NCI-H1417 (cell line): Measurements from ENCODE around the gene GJA9.
"Not testable (repeated sequence)": the region's sequence is repeated elsewhere in the genome, so short reads cannot be mapped to it uniquely, and the experiment has no call there.

Source experiments
- DNase-seq, 3 experiments: peaks; one replicate each; lab custom pipeline; 2025; lab: John Stamatoyannopoulos, UW

GJA9 gene

DNA sequence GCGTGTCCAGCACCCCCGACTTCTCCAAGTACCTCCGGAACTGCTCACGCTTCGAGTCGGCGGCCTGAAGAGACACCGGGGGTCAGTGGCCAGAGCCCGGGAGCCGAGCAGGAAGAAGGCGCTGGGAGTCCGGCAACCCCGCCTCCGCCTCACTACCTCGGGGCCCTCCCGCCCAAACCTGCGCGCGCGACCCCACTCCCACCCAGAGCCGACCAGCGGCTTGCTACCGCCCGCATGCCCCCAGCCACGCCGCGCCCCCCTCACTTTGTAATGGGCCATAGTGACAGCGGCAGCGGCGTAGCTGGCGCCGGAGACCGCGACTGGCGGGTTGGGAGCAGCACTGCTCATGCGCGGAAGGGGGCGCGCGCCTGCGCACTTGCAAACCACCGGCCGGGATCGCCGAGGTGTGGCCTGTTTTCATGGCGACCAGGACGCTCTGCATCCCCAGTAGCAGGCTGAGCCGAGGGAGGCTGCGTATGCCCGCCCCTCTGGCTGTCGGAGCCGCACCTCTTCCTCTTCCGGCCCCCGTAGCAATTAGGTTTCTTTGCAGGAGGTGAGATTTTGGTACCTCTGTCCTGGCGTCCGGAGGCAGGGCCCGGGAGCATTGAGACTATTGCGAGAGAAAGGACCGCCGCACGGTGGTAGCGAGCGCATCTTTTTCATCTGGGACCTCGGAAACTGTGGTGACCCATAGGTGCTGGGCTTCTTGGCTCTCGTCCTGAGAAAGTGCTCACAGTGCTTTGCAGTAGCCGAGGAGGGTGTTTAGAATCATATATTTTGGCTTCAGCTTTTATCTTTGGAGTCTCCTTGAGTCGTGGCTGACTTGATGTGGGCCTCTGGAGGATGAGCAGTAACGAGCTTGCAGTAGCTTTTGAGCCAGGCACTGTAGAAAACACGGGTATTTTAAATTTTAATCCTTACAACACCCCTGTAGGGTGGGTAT, 8.1 kb downstream of the GJA9 start, which contains the start of gene MYCBP:
Gene MYCBP, minus strand, starts transcription at position 322 of the 943 bp plus-strand sequence. Its CDS starts 43 bp downstream, at position 279.
- DNase-seq, result peak; percentile 90 to 96 (median 91)

DNA sequence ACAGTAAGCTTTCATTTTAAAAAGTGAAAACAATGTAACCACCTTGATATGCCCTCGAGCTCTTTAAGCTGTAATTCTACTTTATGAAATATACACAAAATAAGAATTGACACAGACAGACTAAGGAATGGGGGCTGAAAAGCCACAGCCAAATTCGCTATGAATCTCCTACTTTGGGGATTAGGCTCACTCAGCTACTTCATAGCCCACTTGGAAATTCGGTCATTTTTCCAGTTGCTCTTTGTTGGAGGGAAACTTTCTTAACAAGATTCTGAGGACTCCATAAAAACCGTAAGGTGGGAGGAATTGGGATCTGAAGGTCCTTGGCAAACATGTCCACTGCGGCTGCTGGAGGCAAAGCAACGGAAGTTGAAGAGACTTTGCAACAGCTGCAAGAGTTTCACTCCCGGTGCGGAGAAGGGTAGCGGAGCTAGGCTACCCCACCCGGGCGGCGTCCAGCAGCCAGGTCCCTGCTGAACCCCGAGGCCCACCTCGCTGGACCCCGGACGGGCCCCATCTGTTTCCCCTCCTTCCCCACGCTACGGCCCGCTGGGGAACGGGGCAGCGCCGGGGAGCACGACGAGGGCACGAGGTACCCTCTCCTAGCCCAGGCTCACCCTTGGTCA, 8.9 kb downstream of the GJA9 start:
- DNase-seq, result no peak

DNA sequence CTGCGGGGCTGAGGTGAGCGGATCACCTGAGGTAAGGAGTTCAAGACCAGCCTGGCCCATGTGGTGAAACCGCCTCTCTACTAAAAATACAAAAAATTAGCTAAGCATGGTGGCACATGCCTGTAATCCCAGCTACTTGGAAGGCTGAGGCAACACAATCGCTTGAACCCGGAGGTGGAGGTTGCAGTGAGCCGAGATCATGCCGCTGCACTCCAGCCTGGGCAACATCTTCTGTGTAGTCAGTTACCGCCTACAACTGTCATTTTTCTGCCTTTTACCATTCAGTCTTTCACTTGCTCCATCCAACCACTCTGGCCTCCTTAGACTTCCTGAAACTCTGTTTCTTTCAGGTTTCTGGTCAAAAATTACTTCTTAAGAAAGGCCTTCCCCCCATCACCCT, 10.4 kb downstream of the GJA9 start:
- DNase-seq, result no peak

GRCh38 chr1:38867208-38867607, 14.2 kb downstream of the GJA9 start:
- DNase-seq, result no peak

GRCh38 chr1:38865112-38865715, 16.2 kb downstream of the GJA9 start:
- no peak for DNase-seq

GRCh38 chr1:38860454-38860795, 21.0 kb downstream of the GJA9 start:
- DNase-seq, result no peak

DNA sequence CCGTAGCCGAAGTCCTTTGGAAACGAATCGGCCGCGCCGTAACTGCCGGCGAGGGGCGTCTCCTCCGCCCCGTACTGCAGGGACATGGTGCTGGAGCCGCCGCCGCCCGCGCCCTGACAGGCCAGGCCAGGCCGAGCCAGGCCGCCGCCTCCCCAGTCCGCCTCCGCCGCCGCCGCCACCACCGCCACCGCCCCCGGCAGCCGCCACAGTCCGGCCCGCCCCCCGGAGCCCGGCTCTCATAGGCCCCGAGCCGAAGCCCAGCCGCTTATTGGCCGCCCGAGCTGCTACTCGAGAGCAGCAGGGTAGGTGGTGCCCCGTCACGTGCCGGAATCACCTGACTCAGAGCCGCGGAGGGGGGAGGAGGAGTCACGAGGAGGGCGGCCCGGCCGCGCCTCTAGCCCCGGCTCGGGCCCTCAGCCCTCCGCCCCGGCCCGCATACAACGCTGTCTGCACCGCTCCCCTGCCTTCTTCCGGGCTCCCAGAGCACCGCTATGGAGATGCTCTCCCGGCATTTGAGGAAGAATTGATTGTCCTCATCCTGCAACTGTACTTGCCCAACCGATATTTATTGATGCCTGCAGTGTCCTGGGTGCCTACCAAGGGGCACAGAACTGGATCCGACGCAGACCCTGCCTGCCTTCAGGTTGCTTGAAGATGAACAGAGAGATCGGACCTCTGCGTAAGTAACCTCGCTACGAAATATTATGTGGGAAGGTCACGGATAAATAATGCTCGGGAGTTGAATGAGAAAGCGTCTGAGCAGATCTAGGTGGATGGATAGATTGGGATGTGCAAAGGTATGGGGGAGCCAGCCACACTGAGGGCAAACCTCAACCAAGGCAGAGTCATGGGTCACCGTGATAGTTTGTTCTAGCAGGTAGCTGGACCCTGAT, 21.6 kb downstream of the GJA9 start, which contains the start of gene RRAGC:
Gene RRAGC, minus strand, starts transcription at position 212 of the 893 bp plus-strand sequence. Its CDS starts 126 bp downstream, at position 86.
- DNase-seq, result peak; percentile 96 to 97 (median 96)

DNA sequence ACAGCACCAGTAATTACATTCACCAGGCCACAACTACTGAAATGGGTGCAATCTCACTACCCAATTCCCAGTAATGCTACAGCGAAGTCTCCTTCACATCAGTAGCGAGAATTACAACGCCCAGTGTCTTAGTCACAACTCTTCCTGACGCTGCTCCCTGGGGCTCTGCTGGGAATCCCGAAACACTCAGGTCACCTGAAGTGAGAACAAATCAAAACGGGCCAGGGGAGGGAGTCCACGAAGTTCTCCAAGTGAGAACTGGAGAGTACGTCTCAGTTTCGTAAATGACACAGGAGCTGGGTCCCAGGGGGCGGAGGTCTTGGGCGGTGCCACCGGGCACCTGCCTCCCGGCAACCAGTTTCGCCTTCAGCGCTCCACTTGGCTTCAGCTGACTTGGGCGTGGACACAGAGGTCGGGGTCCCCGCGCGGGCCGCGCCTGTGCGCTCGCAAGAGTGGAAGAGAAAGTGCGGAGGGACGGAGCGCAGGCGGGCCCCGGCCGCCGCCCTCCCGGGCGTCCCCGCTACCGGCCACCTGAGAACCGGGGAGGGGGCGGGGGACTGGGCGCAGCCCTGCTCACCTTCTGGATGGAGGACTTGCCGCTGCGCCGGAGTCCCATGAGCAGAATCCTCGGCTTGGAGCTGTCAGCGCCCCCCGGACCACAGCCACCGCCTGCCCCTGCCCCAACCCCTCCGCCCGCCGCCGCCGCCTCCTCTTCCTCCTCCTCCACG, 22.4 kb downstream of the GJA9 start:
- peak; percentile 44 to 70 (median 67) for DNase-seq

- no peak for DNase-seq
These were observed 28.6 kb downstream of the GJA9 start for GRCh38 chr1:38852780-38853179.

- DNase-seq, result no peak
These were observed 33.3 kb downstream of the GJA9 start for GRCh38 chr1:38848071-38848470.

- DNase-seq, result no peak
These were observed 35.2 kb downstream of the GJA9 start for GRCh38 chr1:38846210-38846609.

DNA sequence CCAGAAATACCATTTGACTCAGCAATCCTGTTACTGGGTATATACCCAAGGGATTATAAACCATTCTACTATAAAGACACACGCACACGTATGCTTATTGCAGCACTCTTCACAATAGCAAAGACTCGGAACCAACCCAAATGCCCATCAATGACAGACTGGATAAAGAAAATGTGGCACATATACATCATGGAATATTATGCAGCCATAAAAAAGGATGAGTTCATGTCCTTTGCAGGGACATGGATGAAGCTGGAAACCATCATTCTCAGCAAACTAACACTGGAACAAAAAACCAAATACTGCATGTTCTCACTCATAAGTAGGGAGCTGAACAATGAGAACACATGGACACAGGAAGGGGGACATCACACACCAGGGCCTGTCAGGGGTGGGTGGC, 36.3 kb downstream of the GJA9 start:
- DNase-seq, result not testable (repeated sequence)

DNA sequence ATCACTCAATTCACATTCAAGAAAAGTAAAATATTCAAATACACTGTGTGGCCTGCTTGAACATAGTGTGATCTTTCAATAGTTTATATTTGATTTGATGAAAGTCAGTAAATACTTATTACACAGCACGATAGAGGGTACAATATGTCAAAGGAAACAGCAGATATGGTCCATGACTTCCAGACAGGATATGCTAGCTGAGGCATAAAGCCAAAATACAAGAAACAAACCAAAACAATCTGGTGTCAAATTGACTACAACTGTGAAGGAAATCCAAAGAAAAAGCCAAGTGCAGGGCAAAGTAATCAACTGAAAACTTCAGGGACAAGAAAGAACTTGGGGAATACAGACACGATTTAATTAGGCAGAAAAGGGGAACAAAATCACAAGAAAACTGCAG, 41.1 kb downstream of the GJA9 start:
- DNase-seq, result no peak

DNA sequence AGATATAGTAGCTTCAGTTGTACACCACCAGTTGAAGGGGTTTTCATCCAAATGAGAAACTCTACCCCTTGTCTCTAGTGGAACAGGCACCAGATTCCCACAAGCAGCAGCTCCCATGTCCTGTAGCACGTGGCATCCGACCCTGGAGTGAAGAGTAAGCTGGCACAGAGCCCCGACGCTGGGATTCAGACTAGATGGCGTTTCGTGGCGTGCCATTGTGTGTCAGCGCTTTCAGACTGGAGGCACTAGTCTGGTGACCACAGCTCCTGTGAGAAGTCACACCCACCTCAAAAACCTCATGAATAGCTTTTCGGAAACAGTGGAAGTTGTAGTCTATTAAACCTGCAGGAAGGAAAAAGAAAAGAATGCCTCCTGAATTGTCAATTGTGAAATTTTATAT, 42.0 kb downstream of the GJA9 start:
- no peak for DNase-seq

DNA sequence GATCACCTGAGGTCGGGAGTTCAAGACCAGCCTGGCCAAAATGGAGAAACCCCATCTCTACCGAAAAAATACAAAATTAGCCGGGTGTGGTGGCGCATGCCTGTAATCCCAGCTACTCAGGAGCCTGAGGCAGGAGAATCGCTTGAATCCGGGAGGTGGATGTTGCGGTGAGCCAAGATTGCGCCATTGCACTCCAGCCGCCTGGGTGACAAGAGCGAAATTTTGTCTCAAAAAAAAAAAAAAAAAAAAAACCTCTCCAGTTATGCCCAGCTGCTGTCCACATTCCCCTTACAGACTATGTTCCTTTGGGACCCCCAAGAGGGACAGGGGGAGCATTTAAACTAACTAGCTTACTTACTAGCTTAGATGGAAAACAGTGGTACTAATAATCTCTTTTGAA, 45.1 kb downstream of the GJA9 start:
- DNase-seq, result not testable (repeated sequence)

DNA sequence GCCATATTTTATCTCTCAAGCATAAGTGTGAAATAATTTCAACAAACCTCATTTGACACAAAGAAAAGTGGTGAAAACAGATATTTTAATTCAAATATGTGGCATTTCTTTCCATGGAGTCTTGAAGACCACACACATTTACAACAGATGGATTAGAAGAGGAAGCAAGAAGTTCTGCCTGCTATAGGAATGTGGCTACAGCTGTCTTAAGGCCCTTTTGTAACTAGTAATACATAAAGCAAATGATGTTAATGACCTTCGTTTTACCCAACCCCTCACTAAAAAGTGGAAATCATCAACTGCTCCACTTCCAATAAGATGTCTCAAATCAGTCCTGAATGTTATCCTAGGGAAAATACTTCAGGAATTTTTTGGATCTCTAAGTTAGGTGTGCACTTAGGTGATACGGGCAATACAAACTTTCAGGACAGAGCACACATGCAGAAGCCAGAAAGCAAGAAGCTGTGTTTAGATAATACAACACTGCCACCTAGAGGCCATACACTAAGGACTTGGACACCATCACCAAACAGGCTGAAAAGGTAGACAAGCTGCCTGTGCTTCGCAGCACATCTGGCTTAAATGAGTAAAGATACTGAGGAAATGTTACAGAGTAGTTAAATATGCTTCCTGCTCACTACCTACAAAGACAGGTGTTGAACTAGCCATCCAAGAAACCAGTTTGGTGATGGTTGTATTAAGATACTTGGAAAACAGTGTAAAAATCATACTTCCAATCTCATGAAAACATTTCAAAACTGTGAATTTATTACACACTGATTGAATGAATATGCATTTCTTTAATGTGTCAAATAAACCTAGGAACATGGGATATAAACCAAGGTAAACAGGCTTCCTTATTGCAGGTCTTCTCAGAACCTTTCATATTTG, 46.2 kb downstream of the GJA9 start:
- DNase-seq, result peak; percentile 54 to 92 (median 86)

GRCh38 chr1:38834221-38834782, 47.1 kb downstream of the GJA9 start:
- no peak for DNase-seq

DNA sequence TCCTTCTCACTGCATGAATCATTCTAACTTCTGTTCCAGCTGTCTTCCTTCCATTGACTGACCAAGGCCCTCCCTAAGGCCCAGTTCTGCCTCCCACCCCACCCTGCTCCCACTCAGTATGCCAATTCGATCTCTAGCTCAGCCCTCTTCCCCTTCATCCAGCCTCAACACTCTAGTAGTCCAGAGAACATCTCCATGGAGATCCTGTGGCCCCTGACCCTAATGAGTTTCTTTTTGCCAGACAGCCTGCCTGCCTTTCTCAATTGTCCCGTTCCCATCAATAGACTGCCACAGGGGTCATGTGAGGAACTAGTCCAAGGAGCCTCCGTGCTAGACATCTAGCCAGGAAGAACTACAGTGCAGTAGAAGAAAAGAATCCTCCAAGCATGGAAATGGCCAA, 48.2 kb downstream of the GJA9 start:
- DNase-seq, result no peak

DNA sequence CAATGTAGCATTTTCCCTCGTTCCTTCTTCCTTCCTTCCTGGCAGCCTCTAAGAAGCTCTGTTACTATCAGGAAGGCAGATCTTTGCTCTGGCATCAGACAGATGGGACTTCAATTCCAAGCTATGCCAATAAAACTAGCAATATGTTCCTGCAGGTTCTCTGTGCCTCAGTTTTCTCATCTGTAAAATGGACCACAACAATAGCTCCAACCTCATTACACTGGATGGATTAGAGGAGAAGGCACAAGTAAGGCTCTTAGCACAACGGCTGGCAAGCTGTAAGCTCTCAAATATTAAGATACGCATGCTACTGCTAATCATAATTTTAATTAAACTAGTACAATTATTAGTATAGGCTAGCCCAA, 49.0 kb downstream of the GJA9 start:
- no peak for DNase-seq
